COLO668 (cell line): ENCODE data around the gene JHY.
A peak's percentile ranks its signal among the peaks of the same experiment; 100 is the strongest.
"Not testable (repeated sequence)": the region's sequence is repeated elsewhere in the genome, so short reads cannot be mapped to it uniquely, and the experiment has no call there.

Experiments
- DNase-seq: peaks from one replicate; lab custom pipeline; 2025; ENCODE audit not compliant: unreplicated experiment; lab: John Stamatoyannopoulos, UW

Gene JHY

DNA sequence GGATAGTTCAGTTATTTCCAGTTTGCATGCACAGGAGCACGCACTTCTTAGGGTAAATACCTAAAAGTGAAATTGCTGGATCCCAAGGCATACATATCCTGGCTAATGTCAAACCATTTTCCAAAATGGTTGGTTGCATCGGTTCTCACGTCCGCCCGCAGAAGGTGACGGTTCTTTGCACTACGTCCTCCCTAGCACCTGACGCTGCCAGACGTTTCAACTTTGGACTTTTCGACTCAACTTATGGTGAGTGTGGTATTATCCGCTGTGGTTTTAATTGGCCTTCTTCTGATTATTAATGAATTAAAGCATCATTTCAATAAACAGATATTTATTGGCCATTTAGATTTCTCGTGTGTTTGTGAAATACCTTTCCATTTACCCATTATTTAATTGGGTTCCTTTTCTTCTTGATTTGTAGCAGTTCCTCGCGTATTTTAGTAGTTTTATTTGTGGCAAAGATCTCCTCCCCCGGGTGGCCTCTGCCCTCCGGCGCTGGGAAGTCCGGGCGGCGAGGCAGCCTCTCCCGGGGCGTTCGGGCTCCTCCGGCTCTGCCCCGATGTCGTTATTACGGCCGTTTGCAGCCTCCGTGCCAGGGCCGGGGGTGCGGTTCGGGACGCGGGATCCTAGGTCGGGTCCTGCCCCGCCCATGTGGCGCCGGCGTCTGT is at the start of gene JHY:
Gene JHY (plus strand): TSS at position 571 of the 668 bp plus-strand sequence. CDS start 3,091 bp downstream, outside the sequence.
- DNase-seq = no peak

DNA sequence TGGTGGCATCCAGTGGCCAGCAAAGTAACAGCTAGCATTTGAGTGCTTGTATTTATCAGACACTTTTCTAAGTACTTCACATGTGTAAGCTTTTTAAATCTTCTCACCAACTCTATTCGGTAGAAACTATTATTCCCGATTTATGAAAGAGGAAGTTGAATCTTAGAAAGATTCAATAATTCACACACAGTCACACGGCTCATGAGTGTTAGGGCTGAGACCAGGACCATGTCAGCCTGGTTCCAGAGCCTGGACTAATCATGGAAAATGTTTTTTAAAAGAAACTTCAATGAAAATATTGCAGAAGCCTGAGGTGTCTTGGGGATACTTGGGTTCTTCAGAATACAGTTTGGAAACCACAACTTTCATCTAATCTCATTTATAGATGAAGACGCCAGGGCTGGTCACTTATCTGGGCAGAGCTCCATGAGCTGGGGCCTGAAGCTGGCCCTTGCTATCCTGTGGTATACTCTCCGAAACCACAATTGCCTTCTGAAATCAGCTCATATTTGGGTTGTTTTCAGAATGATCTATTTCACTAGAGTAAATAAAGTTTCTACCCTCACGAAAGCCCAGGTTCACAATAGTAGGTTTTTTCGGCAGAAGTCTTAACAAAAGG is 48.6 kb upstream of the JHY start:
- no peak for DNase-seq

GRCh38 chr11:122836916-122837315 is 45.6 kb upstream of the JHY start:
- DNase-seq = no peak

DNA sequence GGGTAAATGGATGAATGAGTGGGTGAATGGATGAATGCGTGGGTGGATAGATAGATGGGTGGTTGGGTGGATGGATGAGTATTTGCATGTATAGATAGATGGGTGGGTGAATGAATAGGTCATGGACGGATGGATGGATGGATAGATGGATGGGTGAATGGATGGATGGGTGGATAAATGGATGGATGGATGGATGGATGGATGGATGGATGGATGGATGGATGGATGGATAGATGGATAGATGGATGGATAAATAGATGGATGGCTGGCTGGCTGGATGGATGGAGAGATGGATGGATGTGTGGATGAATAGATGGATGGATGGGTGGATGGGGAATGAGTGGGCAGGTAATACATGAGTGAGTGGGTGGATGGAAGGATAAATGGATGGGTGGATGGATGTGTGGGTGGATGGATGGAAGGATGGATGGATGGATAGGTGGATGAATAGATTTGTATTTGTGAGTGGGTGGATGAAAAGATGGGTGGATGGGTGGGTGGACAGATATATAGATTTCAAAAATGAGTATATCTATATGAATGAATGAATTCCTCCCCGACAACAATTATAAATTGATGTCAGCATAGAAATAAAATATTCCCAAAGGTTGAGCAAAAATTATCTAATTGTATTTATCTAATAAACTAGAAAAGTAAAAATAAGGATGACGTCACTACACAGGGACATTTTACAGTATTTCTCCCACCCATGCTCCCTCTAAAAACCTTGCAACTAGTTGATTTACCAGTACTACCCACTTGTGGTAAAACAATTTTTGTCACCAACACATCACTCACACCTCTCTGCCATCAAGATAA is 44.8 kb upstream of the JHY start:
- no peak for DNase-seq

DNA sequence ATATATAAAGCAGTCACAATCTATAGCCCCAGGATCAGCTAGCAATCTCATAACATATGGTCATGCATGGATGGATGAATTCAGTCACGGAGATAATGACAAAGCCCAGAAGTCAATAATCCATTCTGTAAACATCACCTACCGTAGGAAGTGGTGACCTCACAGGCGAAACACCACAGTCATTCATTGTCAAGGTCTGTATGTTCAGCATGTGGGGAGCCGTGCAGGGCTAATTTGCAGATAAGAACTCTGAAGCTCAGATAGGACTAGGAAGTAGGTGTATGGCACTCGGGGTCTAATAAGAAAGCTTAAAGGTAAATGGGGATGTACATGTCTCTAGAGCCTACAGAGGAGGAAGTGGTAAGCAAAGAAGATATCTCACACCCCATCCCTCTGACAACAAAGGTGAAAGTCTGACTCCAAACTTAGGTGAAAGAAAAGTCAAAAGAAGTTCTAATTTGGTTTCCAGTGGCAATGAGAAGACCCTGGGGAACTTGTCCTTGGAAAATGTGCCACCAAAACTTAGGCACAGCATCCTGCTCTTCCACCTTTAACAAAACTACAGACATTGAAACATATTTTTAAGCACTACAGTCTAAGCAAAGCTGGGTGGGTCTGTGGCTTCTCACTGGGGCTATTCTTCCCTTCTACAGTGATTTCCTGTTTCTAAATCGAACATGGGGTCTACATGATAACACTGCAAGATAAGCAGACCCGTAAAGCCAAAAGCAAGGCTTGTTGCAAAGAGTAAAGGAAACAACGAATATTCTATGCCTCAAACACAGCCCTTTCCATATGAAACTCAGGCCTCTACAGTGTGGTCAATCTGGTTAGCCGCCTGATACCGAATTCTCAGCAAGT is 39.0 kb upstream of the JHY start:
- peak; percentile 52 for DNase-seq

DNA sequence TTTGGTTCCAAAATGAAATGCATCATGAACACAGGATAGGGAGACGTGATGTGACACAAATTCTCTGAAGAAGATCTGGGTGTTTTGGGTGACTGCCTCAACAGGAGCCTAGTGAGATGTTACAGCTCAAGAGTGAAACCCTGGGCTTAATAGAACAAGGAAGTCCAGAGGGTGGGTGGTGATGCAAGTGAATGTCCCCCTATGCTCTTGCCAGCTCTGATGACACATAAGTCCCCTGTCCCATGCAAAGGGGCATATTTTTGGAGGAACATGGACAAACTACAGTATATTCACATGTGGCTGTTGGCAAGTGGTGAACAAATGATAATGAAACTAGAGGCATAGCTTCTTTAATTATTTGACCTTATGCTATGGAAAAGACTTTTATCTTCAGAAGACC is 35.1 kb upstream of the JHY start:
- no peak for DNase-seq

DNA sequence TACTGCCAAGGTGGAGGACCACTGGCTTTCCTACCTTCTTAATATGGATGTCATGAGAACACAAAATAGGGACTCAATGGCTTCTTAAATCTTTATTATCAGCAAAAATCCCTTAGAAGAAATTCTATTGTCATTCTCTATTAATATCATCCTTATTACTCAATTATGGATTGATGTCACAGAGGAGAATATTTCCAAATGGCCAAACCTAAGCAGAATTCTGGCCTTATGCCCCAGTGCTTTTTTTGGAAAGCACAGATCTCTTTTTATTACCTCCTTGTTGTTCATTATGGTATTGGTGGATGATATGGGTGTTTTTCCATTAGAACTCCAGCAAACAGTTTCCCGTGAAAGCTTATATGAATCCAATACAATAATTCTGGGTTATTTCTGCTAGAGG is 34.4 kb upstream of the JHY start:
- no peak for DNase-seq

DNA sequence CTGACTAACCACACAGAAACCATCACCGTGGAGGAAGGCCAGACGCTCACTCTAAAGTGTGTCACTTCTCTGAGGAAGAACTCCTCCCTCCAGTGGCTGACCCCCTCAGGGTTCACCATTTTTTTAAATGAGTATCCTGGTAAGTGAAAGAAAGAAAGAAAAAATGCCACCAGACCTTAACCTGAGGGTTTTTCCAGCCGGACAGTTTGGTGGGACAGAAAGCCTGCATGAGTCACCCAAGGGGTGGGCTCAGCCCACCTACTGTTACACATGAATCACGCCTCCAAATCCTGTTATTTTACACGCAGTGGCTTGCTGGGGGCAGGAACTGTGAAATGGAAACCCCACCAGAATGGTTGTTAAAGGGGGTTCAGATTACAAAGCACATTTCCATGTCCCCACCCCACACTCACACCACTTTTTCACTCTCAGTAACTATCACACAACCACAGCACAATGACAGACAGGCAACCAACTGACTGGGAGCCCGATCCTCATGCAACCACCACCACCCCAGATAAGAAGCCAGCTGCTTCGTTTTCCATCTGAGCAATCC is 32.4 kb upstream of the JHY start:
- DNase-seq = no peak

DNA sequence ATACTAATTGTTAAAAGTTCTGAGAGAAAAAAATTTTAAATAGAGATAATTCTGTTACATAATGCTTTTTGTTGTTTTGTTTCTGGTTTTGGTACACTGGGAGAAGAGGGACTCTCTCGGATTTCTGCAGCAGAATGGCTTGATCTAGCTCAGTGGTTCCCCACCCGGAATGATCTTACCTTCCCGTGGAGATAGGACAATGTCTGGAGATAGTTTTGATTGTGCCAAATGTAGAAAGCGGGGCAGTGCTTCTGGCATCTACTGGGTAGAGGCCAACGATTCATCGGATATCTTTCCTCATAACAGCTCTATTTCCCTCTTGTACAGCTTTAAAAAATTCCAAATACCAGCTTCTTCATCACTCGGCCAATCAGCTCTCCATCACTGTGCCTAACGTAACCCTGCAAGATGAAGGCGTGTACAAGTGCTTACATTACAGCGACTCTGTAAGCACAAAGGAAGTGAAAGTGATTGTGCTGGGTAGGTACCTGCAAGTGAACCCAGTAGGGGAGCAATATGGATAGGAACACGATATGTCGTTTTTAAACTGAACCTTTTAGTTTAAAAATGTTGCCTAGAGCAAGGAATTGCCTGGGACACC is 31.1 kb upstream of the JHY start:
- DNase-seq = no peak

GRCh38 chr11:122852074-122852795 is 30.3 kb upstream of the JHY start:
- no peak for DNase-seq

GRCh38 chr11:122852796-122853160 is 29.8 kb upstream of the JHY start:
- DNase-seq = no peak

DNA sequence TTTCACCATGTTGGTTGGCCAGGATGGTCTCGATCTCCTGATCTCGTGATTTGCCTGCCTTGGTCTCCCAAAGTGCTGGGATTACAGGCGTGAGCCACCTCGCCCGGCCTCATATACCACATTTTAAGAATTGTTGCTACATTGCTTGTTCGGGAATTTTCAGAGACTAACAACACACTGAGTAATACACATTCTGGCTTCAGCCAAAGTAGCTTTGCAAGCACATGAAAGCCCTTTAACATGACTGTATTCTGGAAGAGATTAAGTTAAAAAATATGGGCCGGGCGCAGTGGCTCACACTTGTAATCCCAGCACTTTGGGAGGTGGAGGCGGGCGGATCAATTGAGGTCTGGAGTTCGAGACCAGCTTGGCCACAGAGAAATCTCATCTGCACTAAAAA is 29.3 kb upstream of the JHY start:
- no peak for DNase-seq

DNA sequence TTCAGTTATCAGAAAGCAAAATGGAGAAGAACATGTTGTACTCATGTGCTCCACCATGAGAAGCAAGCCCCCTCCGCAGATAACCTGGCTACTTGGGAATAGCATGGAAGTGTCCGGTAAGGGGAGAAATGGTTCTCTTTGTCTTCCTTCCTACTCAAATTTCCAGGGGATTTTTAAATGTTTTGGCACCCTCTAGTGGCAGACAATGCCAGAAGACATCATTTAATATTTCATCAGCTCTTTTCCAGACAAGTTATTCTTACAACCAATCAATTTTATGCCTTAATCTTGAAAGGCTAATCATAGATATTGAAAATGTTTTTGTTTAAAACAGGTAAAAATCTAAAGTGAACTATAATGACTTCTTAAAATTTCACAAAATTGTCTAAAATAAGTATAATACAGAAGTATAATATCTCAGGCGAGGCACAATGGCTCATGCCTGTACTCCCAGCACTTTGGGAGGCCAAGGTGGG is 28.6 kb upstream of the JHY start:
- peak; percentile 30 for DNase-seq

GRCh38 chr11:122861631-122862030 is 20.9 kb upstream of the JHY start:
- DNase-seq = no peak

DNA sequence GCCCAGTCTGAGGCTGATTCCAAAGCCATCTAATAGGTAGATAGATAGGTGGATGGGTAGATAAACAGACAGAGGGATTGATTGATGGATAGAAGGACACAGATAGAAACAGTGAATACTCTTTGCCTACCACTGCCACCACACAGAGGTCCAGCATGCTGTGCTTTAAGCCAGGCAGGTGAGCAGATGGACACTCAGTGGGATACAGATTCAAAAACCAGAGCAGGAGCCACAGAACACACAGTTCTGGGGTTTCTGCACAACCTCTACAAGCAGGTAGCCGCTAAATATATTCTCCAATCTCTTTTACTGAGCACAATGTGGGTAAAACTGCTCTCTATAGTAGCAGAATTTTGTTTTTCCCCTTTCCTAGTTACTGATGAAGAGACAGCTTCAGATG is 20.5 kb upstream of the JHY start:
- DNase-seq = no peak

- DNase-seq = not testable (repeated sequence)
These were observed 19.4 kb upstream of the JHY start for GRCh38 chr11:122863154-122863553.

- peak; percentile 18 for DNase-seq
These were observed 18.7 kb upstream of the JHY start for GRCh38 chr11:122863704-122864326.

- no peak for DNase-seq
These were observed 18.0 kb upstream of the JHY start for GRCh38 chr11:122864386-122865115.

- DNase-seq = peak; percentile 5
These were observed 12.9 kb upstream of the JHY start for GRCh38 chr11:122869622-122870021.
